OCI-LY3 (cell line): Measurements from ENCODE around the gene PLTP.

Experiments used
- EZH2phosphoT487 ChIP-seq: fragments of 200-600 bp; shearing (Covaris generic); IDR thresholded peaks from 2 replicates; pipeline ENCODE4 v1.6.1; 2018; ENCODE audit warnings: antibody characterized with exemption, mixed run types, low read depth
- TF ChIP-seq, protein P1 (sequence below): fragments of 200-600, 300-600 bp; sonication (generic); IDR thresholded peaks from 2 replicates; pipeline ENCODE4 v1.5.1; 2014; ENCODE audit warnings: antibody characterized with exemption, low read length, low read depth

- no peak for TF ChIP-seq EZH2phosphoT487
- TF ChIP-seq, protein P1, sequence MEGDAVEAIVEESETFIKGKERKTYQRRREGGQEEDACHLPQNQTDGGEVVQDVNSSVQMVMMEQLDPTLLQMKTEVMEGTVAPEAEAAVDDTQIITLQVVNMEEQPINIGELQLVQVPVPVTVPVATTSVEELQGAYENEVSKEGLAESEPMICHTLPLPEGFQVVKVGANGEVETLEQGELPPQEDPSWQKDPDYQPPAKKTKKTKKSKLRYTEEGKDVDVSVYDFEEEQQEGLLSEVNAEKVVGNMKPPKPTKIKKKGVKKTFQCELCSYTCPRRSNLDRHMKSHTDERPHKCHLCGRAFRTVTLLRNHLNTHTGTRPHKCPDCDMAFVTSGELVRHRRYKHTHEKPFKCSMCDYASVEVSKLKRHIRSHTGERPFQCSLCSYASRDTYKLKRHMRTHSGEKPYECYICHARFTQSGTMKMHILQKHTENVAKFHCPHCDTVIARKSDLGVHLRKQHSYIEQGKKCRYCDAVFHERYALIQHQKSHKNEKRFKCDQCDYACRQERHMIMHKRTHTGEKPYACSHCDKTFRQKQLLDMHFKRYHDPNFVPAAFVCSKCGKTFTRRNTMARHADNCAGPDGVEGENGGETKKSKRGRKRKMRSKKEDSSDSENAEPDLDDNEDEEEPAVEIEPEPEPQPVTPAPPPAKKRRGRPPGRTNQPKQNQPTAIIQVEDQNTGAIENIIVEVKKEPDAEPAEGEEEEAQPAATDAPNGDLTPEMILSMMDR = no peak
Measured at GRCh38 chr20:45890077-45890984, 21.6 kb downstream of the PLTP start.
